HepG2 (cell line): Measurements from ENCODE around the gene C14orf93. TPM values are rescaled to one million over a fixed set of nuclear protein-coding genes. Genes with fewer than 3 reads are reported as not detected.

Experiments
- ATAC-seq: fragments of 200-7000 bp; cut with Tn5 transposase; 3 replicates; pipeline ENCODE4 v1.9.1; 2020; ENCODE audit warnings: mild to moderate bottlenecking, moderate library complexity
- BruUV-seq: library from RNA; stranded (reverse); fragments of 400-500 nt; replicated peaks from 2 replicates; lab custom pipeline; 2021; lab: Mats Ljungman, UMichigan
- CTCF ChIA-PET: fragments of 300-600 bp; formaldehyde crosslinking; extraction: SDS; loops from one replicate; lab custom pipeline; 2021; ENCODE audit warnings: low total read pairs, inconsistent platforms, low intra/inter-chr PET ratio; lab: Yijun Ruan, JAX
- POLR2A ChIA-PET: fragments of 350-600 bp; sonication (Branson Sonifier 250); formaldehyde crosslinking; loops from one replicate; lab custom pipeline; 2020; ENCODE audit warnings: antibody characterized with exemption, inconsistent platforms; lab: Yijun Ruan, JAX
- DNase-seq: peaks from one replicate; pipeline ENCODE4 v3.0.0-alpha.2; 2015; ENCODE audit warnings: low spot score
- FAIRE-seq: peaks from 3 replicates; lab custom pipeline; 2011; peaks lifted over from hg19 to GRCh38; lab: Jason Lieb, UNC
- H2AFZ ChIP-seq: one replicate; pipeline ENCODE4 v1.6.1; 2011; ENCODE audit warnings: low read length, inconsistent platforms
- H3K27ac ChIP-seq: fragments of 300-600 bp; 3 replicates; pipeline ENCODE4 v1.8.0; 2011; ENCODE audit warnings: mixed run types, mild to moderate bottlenecking, mixed read lengths, low read length, inconsistent platforms; ENCODE audit not compliant: insufficient read depth; ENCODE audit errors: extremely low read length
- H3K27me3 ChIP-seq, 2 experiments: fragments of 200-600 bp in 1 of 2; 2 replicates in 1 of 2; 3 replicates in 1 of 2; pipeline versions ENCODE4 v1.6.0 to v1.8.0; 2011; ENCODE audit warnings: low read length in 2 of 2, mild to moderate bottlenecking in 2 of 2, moderate library complexity in 2 of 2, inconsistent platforms in 1 of 2; ENCODE audit not compliant: insufficient read depth in 2 of 2, control insufficient read depth in 1 of 2
- H3K36me3 ChIP-seq, 2 experiments: fragments of 200-600 bp in 1 of 2; replicated peaks in 1 of 2; 2 replicates in 1 of 2; 3 replicates in 1 of 2; pipeline versions ENCODE4 v1.5.1 to v1.8.0; 2011; ENCODE audit warnings: low read length in 2 of 2, inconsistent platforms in 1 of 2; ENCODE audit not compliant: insufficient read depth in 2 of 2, control insufficient read depth in 1 of 2
- H3K4me1 ChIP-seq: 2 replicates; pipeline ENCODE4 v1.5.1; 2012; ENCODE audit warnings: low read length, inconsistent platforms; ENCODE audit not compliant: insufficient read depth
- H3K4me2 ChIP-seq: 2 replicates; pipeline ENCODE4 v1.6.0; 2011; ENCODE audit warnings: low read depth, low read length, inconsistent platforms
- H3K4me3 ChIP-seq, 3 experiments: fragments of 200-600 bp in 1 of 3; sonication (generic), shearing (Covaris generic) in 1 of 3; replicated peaks in 1 of 3; 2 replicates each; pipeline ENCODE4 v1.5.1; 2011 to 2016; ENCODE audit warnings: low read length in 3 of 3, inconsistent platforms in 2 of 3, low read depth in 2 of 3, mild to moderate bottlenecking in 2 of 3, control low read depth in 1 of 3, mixed read lengths in 1 of 3; ENCODE audit not compliant: insufficient read depth in 1 of 3
- H3K79me2 ChIP-seq: one replicate; pipeline ENCODE4 v1.6.1; 2011; ENCODE audit warnings: low read length, inconsistent platforms; ENCODE audit not compliant: insufficient read depth
- H3K9ac ChIP-seq: 2 replicates; pipeline ENCODE4 v1.6.0; 2011; ENCODE audit warnings: mild to moderate bottlenecking, low read depth, low read length, inconsistent platforms; ENCODE audit not compliant: insufficient read depth
- H3K9me3 ChIP-seq: 2 replicates; pipeline ENCODE4 v1.5.1; 2012; ENCODE audit warnings: mild to moderate bottlenecking, low read length
- H4K20me1 ChIP-seq: 2 replicates; pipeline ENCODE4 v1.6.0; 2011; ENCODE audit warnings: inconsistent platforms, mild to moderate bottlenecking, low read length, moderate library complexity; ENCODE audit not compliant: insufficient read depth
- ATF7 ChIP-seq, 2 experiments: fragments of 450-650 bp in 1 of 2; sonication (generic) in 1 of 2; formaldehyde crosslinking in 1 of 2; IDR thresholded peaks; 2 replicates each; pipeline versions ENCODE4 v1.4.0 to v1.6.1; 2016 to 2020; ENCODE audit warnings: antibody characterized with exemption in 1 of 2, mild to moderate bottlenecking in 1 of 2, missing genetic modification reagents in 1 of 2
- DPF2 ChIP-seq: sonication (generic); formaldehyde crosslinking; IDR thresholded peaks from 2 replicates; pipeline ENCODE4 v1.4.0; 2020; ENCODE audit warnings: mild to moderate bottlenecking, low read depth, missing genetic modification reagents, borderline replicate concordance
- EP300 ChIP-seq, 3 experiments: sonication (generic) in 1 of 3; formaldehyde crosslinking in 1 of 3; IDR thresholded peaks; 2 replicates each; pipeline versions ENCODE4 v1.5.1 to v1.6.1; 2011 to 2020; ENCODE audit warnings: low read depth in 2 of 3, low read length in 2 of 3, borderline replicate concordance in 1 of 3, improper control_type of control experiment in 1 of 3, mild to moderate bottlenecking in 1 of 3, missing genetic modification reagents in 1 of 3, moderate library complexity in 1 of 3
- FOXA3 ChIP-seq: IDR thresholded peaks from 2 replicates; pipeline ENCODE4 v1.6.1; 2016; ENCODE audit warnings: missing genetic modification reagents, missing compliant biosample characterization
- GATAD2A ChIP-seq: IDR thresholded peaks from 2 replicates; pipeline ENCODE4 v1.6.1; 2016
- HMG20B ChIP-seq: conservative IDR thresholded peaks from 2 replicates; pipeline ENCODE4 v1.6.1; 2016; ENCODE audit warnings: missing genetic modification reagents, missing compliant biosample characterization
- JDP2 ChIP-seq: sonication (generic); formaldehyde crosslinking; IDR thresholded peaks from 2 replicates; pipeline ENCODE4 v1.8.1; 2022; ENCODE audit warnings: missing genetic modification reagents, borderline replicate concordance
- NPAS2 ChIP-seq: sonication (generic); formaldehyde crosslinking; IDR thresholded peaks from 2 replicates; pipeline ENCODE4 v1.8.0; 2022; ENCODE audit warnings: mild to moderate bottlenecking, missing genetic modification reagents, borderline replicate concordance
- SIN3A ChIP-seq: IDR thresholded peaks from 2 replicates; pipeline ENCODE4 v1.6.1; 2011; ENCODE audit warnings: low read depth, mild to moderate bottlenecking, control low read depth, low read length, borderline replicate concordance
- TRIM24 ChIP-seq: sonication (generic); formaldehyde crosslinking; IDR thresholded peaks from 2 replicates; pipeline ENCODE4 v1.8.0; 2022; ENCODE audit warnings: mild to moderate bottlenecking, missing genetic modification reagents
- TSC22D2 ChIP-seq: sonication (generic); formaldehyde crosslinking; IDR thresholded peaks from 2 replicates; pipeline ENCODE4 v1.5.1; 2020; ENCODE audit warnings: missing genetic modification reagents, mild to moderate bottlenecking, borderline replicate concordance
- ZNF10 ChIP-seq: sonication (generic); formaldehyde crosslinking; IDR thresholded peaks from 2 replicates; pipeline ENCODE4 v1.4.0; 2020; ENCODE audit warnings: mild to moderate bottlenecking, low read depth, missing genetic modification reagents, borderline replicate concordance
- ZNF552 ChIP-seq: sonication (generic); formaldehyde crosslinking; IDR thresholded peaks from 2 replicates; pipeline ENCODE4 v1.9.0; 2022; ENCODE audit warnings: missing genetic modification reagents, mild to moderate bottlenecking, borderline replicate concordance
- ZNF713 ChIP-seq: sonication (generic); formaldehyde crosslinking; IDR thresholded peaks from 2 replicates; pipeline ENCODE4 v1.4.0; 2020; ENCODE audit warnings: mild to moderate bottlenecking, missing genetic modification reagents
- ZNF879 ChIP-seq: sonication (generic); formaldehyde crosslinking; IDR thresholded peaks from 2 replicates; pipeline ENCODE4 v1.8.1; 2023; ENCODE audit warnings: missing genetic modification reagents
- WGBS: methylation state at CpG from one replicate; pipeline ENCODE4 v1.1.6; 2017; ENCODE audit warnings: low lambda C conversion rate; 5-methylcytosine and 5-hydroxymethylcytosine counted together
- in situ Hi-C: cut with HindIII; loops from 2 replicates; pipeline ENCODE4 v1.10.0; 2017; ENCODE audit warnings: low pct_unique_long_range_greater_than_20kb; ENCODE audit not compliant: extremely low pct_ligation_motif_present
- intact Hi-C: fragments of 100-400 bp; cut with micrococcal nuclease; formaldehyde crosslinking; loops from one replicate; pipeline ENCODE4 v1.10.0; 2022; ENCODE audit not compliant: unreplicated experiment
- polyA plus RNA-seq, 8 experiments: library from polyadenylated mRNA; depleted of rRNA in 3 of 8; stranded (reverse) in 7 of 8; unstranded in 1 of 8; fragments of >200 nt; fragmentation: Illumina TruSeq in 4 of 8; extraction: Trizol in 4 of 8; gene quantifications; 2 replicates each; pipeline versions ENCODE4 v1.2.1 to v1.2.3, GENCODE V29; 2011 to 2016; ENCODE audit warnings: low read depth in 4 of 8, missing spikeins in 1 of 8, mixed read lengths in 1 of 8; ENCODE audit not compliant: insufficient read depth in 1 of 8
- total RNA-seq, 5 experiments: library from RNA; depleted of rRNA; stranded (reverse); fragments of >200 nt; fragmentation: Illumina TruSeq; extraction: Trizol; gene quantifications; 2 replicates each; pipeline ENCODE4 v1.2.3, GENCODE V29; 2016; ENCODE audit warnings: low read depth in 1 of 5
- TF ChIP-seq, protein P1 (sequence below): sonication (generic); formaldehyde crosslinking; IDR thresholded peaks from 2 replicates; pipeline ENCODE4 v1.4.0; 2020; ENCODE audit warnings: missing genetic modification reagents
- TF ChIP-seq, protein P2 (sequence below): sonication (generic); formaldehyde crosslinking; IDR thresholded peaks from 2 replicates; pipeline ENCODE4 v1.4.0; 2020; ENCODE audit warnings: missing genetic modification reagents

C14orf93 gene
- total and polyA plus RNA-seq, 2 of the 13 experiments (the other 11 are each of a cell fraction or from before 2014, with no cell fraction given), result 11.4 to 22.5 TPM

DNA sequence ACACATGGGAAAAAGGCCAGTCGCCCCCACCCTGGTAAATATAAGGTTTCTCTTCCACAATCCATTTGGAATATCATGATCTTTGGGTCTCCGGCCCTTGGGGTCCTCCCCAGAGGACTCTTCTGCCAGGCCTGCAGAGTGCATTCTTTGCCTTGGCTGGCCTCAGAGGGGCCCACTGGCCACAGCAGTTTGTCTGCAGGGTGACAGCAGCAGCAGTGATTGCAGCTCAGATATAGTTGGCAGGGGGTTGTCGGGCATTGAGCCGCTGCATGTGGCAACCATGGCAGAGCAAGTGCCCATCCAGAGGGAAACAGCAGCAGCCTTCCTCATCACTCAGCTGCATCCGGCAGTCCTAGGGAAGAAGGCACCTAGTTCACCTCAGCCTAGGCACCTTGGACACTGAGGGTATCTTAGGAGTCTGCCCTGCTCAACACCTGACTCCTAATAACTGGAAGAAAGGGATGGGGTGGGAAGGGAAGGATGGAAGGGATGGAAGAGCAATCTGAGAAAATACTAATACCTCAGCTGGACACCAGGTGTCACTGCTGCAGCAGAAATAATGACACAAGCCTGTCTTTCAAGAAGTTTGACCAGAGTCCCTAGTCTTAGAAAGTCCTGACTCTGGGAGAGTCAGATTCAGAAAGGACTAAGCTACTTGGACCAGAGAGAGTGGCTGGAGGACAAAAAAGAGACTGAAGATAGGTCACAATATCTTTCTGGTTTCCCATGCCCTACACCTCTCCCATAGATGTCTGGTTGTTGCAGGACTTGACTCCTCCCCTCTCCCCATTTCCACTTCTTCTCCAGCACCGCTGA lies 36.5 kb downstream of the C14orf93 start (continued):
- TF ChIP-seq EP300 (IDR thresholded peaks at IDR 0.05; ENCODE audit: low read depth in 2 of 2, low read length in 2 of 2), result no peak
- TF ChIP-seq EP300 (CRISPR knock-in tag; IDR thresholded peaks at IDR 0.05; ENCODE audit: borderline replicate concordance), result peak; percentile 13; the same call in 1 of the 2 replicates

DNA sequence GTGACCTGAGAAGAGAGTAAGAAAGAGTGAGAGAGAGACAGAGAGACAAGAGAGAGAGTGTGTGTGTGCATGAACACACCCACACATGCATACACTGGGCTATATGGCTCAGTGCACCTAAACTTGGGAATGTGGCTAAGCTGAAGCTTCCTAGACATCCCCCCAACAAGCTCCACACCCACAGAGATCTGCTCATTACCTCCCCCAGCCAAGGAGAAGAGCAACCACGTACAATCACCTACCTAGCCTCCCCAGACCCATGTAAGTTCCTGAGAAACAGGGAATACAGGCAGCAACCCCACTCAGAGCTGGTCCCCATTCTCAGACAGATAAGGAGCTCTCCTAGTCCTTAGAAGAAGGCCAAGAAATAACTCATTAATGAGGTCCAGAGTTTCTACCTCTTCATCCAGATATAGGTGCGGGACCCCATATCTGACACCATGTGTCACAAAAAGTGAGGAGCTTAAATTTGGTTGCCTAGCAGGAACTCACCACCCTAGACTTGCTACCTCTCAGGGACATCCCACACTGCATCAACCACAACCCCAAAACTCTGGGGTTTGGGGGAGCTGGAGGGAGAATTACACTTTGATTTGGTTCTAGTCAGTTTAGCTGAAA lies 37.5 kb downstream of the C14orf93 start:
- Histone ChIP-seq H4K20me1 (peaks cover 22% of the 10 kb centered on the region), H3K79me2 (peaks cover 35% of the 10 kb centered on the region), H3K36me3 (peaks cover 34 to 51% of the 10 kb centered on the region in 2 experiments), H3K4me3 (no peak overlapping the region), H3K4me2 (no peak overlapping the region), H3K4me1 (peaks cover 56% of the 10 kb centered on the region), H3K9ac (no peak overlapping the region), H3K27me3 (no peaks in the 10 kb centered on the region), H3K27ac (no peak overlapping the region), H3K9me3 (no peaks in the 10 kb centered on the region), H2AFZ (no peak overlapping the region)
- in situ Hi-C loops (no loop called here), intact Hi-C loops (no loop called here)
- no TSS peak for BruUV-seq
- FAIRE-seq (no peak), DNase-seq (no peak), ATAC-seq (no peak)
- WGBS, result 91% methylated on average over 2 of the region's 2 CpGs
- CTCF ChIA-PET, result interaction anchor here (1.6 to 5.4 kb wide), 5 partner anchors 12 to 415 kb away, joined by 5 to 298 read pairs (median 8); partner anchors contain the start of genes AJUBA and CDH24
- POLR2A ChIA-PET, result interaction anchor here (0.8 to 26.8 kb wide), 17 partner anchors 5 to 149 kb away, joined by 3 to 1670 read pairs (median 6); partner anchors contain the start of genes ACIN1, AJUBA, C14orf119 and CDH24
- no peak for TF ChIP-seq FOXA3 (CRISPR knock-in tag)
- TF ChIP-seq, protein P1, sequence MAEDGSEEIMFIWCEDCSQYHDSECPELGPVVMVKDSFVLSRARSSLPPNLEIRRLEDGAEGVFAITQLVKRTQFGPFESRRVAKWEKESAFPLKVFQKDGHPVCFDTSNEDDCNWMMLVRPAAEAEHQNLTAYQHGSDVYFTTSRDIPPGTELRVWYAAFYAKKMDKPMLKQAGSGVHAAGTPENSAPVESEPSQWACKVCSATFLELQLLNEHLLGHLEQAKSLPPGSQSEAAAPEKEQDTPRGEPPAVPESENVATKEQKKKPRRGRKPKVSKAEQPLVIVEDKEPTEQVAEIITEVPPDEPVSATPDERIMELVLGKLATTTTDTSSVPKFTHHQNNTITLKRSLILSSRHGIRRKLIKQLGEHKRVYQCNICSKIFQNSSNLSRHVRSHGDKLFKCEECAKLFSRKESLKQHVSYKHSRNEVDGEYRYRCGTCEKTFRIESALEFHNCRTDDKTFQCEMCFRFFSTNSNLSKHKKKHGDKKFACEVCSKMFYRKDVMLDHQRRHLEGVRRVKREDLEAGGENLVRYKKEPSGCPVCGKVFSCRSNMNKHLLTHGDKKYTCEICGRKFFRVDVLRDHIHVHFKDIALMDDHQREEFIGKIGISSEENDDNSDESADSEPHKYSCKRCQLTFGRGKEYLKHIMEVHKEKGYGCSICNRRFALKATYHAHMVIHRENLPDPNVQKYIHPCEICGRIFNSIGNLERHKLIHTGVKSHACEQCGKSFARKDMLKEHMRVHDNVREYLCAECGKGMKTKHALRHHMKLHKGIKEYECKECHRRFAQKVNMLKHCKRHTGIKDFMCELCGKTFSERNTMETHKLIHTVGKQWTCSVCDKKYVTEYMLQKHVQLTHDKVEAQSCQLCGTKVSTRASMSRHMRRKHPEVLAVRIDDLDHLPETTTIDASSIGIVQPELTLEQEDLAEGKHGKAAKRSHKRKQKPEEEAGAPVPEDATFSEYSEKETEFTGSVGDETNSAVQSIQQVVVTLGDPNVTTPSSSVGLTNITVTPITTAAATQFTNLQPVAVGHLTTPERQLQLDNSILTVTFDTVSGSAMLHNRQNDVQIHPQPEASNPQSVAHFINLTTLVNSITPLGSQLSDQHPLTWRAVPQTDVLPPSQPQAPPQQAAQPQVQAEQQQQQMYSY, result no peak
- TF ChIP-seq ZNF10 (CRISPR knock-in tag), result no peak
- TF ChIP-seq NPAS2 (CRISPR knock-in tag), result no peak
- TF ChIP-seq TSC22D2 (CRISPR knock-in tag), result no peak
- TF ChIP-seq GATAD2A (CRISPR knock-in tag), result no peak
- no peak for TF ChIP-seq ZNF713 (CRISPR knock-in tag)
- TF ChIP-seq DPF2 (CRISPR knock-in tag), result no peak
- no peak for TF ChIP-seq ATF7 (IDR thresholded peaks at IDR 0.05)
- no peak for TF ChIP-seq ATF7 (CRISPR knock-in tag; IDR thresholded peaks at IDR 0.05)
- TF ChIP-seq, protein P2, sequence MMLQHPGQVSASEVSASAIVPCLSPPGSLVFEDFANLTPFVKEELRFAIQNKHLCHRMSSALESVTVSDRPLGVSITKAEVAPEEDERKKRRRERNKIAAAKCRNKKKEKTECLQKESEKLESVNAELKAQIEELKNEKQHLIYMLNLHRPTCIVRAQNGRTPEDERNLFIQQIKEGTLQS (CRISPR knock-in tag), result no peak
- TF ChIP-seq HMG20B (CRISPR knock-in tag), result no peak
- no peak for TF ChIP-seq ZNF879 (CRISPR knock-in tag)
- no peak for TF ChIP-seq TRIM24 (CRISPR knock-in tag)
- 0 out of 2 replicates have a peak, but pooled peaks have one; percentile 36 for TF ChIP-seq ZNF552 (CRISPR knock-in tag)
- TF ChIP-seq SIN3A, result no peak
- no peak for TF ChIP-seq JDP2 (CRISPR knock-in tag)
